Fibroblast of the aortic adventitia (primary cell): ENCODE results near the gene FGFR3. TPM values are rescaled to one million over a fixed set of nuclear protein-coding genes. Genes with fewer than 3 reads are reported as not detected.

Source experiments
- DNase-seq: peaks from one replicate; pipeline ENCODE4 v3.0.0-alpha.2; 2010; ENCODE audit warnings: low read depth
- H3K4me3 ChIP-seq: 2 replicates; pipeline ENCODE4 v1.5.1; 2011; ENCODE audit warnings: low read depth, mild to moderate bottlenecking, control low read depth, low read length, moderate library complexity
- CTCF ChIP-seq: IDR thresholded peaks from 2 replicates; pipeline ENCODE4 v1.5.1; 2011; ENCODE audit warnings: mild to moderate bottlenecking, low read length, control low read depth, inconsistent platforms; ENCODE audit not compliant: insufficient read depth
- total RNA-seq: library from RNA; depleted of rRNA; stranded (reverse); fragments of >200 nt; gene quantifications from 2 replicates; pipeline ENCODE4 v1.2.3, GENCODE V29; 2012; ENCODE audit warnings: low replicate concordance

FGFR3 gene
- total RNA-seq, 1 donor, result 0.45 TPM

- DNase-seq, result no peak
- no peak for TF ChIP-seq CTCF
- no peak overlapping the region for H3K4me3 ChIP-seq
These were observed 41.8 kb upstream of the FGFR3 start for GRCh38 chr4:1751155-1751918.

DNA sequence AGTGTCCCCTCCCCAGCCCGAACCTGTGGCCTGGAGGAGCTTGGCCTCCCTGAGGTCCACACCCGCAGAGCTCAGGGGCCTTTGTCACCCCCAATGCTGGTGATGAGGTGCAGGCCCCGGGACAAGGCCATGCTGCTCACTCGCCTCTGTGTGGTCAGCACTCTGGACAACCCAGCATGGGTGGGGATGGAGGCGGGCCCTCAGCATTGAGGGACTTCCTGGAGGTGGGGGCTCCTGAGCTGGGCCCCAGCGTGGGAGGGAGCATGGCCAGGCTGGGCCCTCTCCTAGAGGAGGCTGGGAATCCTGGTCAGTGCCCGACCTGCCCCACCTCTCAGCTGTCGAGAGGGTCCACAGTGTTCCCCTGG lies 41.2 kb upstream of the FGFR3 start:
- no peak overlapping the region for H3K4me3 ChIP-seq

GRCh38 chr4:1752284-1753041 lies 40.6 kb upstream of the FGFR3 start:
- TF ChIP-seq CTCF, result no peak
- no peak for DNase-seq
- no peak overlapping the region for H3K4me3 ChIP-seq

More for the DNA sequence above, 41.2 kb upstream of the FGFR3 start:
- no peak for TF ChIP-seq CTCF
- DNase-seq, result no peak

- no peak for DNase-seq
- no peak for TF ChIP-seq CTCF
- no peak overlapping the region for H3K4me3 ChIP-seq
These were observed 39.8 kb upstream of the FGFR3 start for GRCh38 chr4:1753294-1753696.

- no peak for TF ChIP-seq CTCF
- DNase-seq, result no peak
- no peak overlapping the region for H3K4me3 ChIP-seq
These were observed 39.3 kb upstream of the FGFR3 start for GRCh38 chr4:1753697-1754311.

GRCh38 chr4:1754336-1754735 lies 38.8 kb upstream of the FGFR3 start:
- no peak for TF ChIP-seq CTCF
- DNase-seq, result no peak
- H3K4me3 ChIP-seq, result no peak overlapping the region
